ENCODE data around the gene PPM1E. TPM values are rescaled to one million over a fixed set of nuclear protein-coding genes. Genes with fewer than 3 reads are reported as not detected.

The PPM1E gene
- total and polyA plus RNA-seq, 2 of the 8 experiments (the other 6 are each of a cell fraction or from before 2014, with no cell fraction given), result 5.0 to 10.4 TPM

GRCh38 chr17:58730937-58731336 lies 24.7 kb upstream of the PPM1E start (continued):
- TF ChIP-seq CHD7 (IDR thresholded peaks at IDR 0.05; ENCODE audit: insufficient replicate concordance, low read length) (no peak), RXRA (IDR thresholded peaks at IDR 0.05; ENCODE audit: insufficient read depth, low read depth, low read length) (no peak), EZH2 (IDR thresholded peaks at IDR 0.05; ENCODE audit: low read depth, low read length, severe bottlenecking) (no peak), SP4 (IDR thresholded peaks at IDR 0.05; ENCODE audit: low read length) (no peak), TAF1 (IDR thresholded peaks at IDR 0.05; ENCODE audit: low read depth, low read length) (no peak)

All from H1 (cell line).